ENCODE measurements around the gene CMBL.

- TF ChIP-seq POLR2AphosphoS5 (IDR thresholded peaks at IDR 0.05; ENCODE audit: borderline replicate concordance, low read depth, low read length) (no peak), EZH2 (IDR thresholded peaks at IDR 0.05) (no peak)
Observed at GRCh38 chr5:10315824-10316509, 8.3 kb upstream of the CMBL start.
